ENCODE results near the gene PXDN.
"Not testable (repeated sequence)": the region's sequence is repeated elsewhere in the genome, so short reads cannot be mapped to it uniquely, and the experiment has no call there.

PXDN gene

DNA sequence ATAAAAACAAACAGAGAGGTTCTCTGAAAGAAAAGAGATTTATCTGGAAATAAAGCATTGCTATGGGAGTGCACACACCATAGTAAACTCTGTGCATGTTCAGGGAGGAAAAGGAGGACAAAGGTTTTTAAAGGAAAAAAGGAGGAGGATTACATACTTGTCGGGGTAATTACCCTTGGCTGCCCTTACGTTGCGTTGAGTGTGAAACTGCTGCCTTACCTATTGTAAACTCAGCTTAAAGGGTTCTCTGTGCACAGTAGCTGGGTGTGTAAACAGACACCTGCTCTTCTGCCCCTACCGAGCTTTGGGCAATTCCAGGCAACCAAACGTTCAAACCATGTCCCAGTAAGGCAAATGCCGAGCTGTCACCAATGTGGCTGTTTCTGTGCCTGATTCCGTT lies 29.6 kb upstream of the PXDN start:
- DNase-seq (ENCODE audit: low spot score) = no peak

GRCh38 chr2:1772471-1773267 lies 28.4 kb upstream of the PXDN start:
- no peak for DNase-seq (ENCODE audit: low spot score)

GRCh38 chr2:1771626-1772280 lies 27.4 kb upstream of the PXDN start:
- no peak for DNase-seq (ENCODE audit: low spot score)

GRCh38 chr2:1770566-1771380 lies 26.5 kb upstream of the PXDN start:
- no peak for DNase-seq (ENCODE audit: low spot score)

DNA sequence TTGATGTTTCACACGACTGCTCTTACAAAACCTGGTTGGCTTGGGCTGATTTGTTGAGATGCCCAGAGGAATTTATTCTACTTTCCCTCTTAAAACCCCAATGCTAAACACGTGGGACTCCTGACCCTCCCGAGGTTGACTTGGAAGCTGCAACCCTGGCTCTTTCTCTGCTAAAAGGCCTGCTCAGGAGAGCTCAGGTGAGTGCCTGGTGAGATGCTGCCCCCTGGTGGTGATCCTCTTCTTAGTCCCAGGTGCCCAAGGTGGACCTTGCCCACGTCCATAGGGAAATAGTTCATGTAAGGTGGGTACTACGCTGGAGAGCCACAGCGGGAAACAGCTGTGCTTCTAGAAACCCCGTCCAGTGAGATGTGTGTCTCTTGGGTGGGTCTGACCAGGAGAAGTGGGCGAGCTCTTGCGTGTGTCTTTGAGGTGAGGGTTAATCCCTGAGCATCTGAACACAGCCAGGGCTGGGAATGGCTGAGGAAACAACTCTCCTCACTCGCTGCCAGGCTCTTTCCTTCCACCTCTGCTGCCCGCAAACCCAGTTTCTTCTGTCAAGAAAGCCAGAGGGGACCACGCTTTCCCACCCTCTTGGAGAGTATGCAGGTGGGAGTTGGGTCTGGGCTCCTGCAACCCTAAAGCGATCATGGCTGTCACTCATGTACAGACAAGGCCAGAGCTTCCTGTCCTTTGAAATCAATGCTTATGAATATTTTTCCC lies 25.5 kb upstream of the PXDN start:
- DNase-seq (ENCODE audit: low spot score) = peak; percentile 58

GRCh38 chr2:1767939-1768691 lies 23.8 kb upstream of the PXDN start:
- DNase-seq (ENCODE audit: low spot score) = no peak

DNA sequence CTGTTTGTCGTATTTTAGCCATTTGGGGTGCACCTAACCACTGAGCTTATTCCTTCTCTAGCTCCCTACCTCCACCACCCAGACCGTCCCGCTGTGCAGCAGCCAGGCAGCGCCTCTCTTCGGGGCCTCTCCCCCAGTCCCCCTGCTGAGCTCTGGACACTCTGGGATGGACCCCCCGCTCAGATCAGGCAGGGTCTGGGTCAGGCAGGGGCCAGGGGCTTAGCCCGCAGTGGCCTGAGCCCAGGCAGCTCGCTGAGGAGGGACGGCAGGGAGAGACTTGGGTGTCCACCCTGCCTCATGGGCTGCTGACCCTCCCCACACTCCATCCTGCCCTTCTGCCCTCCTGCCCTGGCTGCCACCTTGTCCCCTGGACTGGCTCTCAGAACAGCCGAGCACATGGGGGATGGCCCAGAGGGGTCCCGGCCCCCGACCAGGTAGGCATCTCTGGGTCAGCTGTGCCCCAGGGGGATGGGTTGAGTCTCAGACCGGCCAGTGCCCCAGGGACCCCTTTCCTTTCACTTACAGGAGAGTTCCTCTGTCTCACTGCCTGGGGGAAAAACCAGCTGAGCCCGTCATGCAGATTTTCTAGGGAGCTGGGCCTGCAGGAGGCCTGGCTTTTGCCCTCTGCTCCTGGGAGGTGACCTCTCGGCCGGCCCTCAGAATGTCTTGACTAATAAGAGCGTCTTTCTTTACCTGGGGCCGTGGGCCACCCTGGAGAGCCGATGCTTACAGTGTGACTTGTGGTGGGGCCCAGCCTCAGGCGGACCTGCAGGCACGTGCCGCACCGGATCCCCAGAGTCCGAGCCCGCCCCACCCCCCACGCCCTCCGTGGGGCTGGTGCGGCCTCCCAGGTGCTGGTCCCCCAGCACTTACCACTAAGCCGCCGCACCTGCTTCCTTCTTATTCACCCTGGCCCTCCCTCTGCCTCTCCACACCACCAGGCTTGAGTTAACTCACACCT lies 22.8 kb upstream of the PXDN start:
- DNase-seq (ENCODE audit: low spot score) = no peak

- DNase-seq (ENCODE audit: low spot score) = no peak
These were observed 22.1 kb upstream of the PXDN start for GRCh38 chr2:1766425-1766824.

- DNase-seq (ENCODE audit: low spot score) = not testable (repeated sequence)
These were observed 20.9 kb upstream of the PXDN start for GRCh38 chr2:1765201-1765600.

DNA sequence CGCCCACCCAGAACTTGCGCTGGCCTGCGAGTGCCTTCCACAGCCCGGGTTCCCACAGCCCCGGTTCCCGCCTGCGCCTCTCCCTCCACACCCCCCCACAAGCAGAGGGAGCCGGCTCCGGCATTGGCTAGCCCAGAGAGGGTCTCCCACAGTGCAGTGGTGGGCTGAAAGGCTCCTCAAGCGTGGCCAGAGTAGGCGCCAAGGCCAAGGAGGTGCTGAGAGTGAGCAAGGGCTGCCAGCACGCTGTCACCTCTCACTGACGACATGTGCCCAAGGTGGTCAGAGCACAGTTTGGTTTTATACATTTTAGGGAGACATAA lies 15.3 kb upstream of the PXDN start:
- DNase-seq (ENCODE audit: low spot score) = no peak

DNA sequence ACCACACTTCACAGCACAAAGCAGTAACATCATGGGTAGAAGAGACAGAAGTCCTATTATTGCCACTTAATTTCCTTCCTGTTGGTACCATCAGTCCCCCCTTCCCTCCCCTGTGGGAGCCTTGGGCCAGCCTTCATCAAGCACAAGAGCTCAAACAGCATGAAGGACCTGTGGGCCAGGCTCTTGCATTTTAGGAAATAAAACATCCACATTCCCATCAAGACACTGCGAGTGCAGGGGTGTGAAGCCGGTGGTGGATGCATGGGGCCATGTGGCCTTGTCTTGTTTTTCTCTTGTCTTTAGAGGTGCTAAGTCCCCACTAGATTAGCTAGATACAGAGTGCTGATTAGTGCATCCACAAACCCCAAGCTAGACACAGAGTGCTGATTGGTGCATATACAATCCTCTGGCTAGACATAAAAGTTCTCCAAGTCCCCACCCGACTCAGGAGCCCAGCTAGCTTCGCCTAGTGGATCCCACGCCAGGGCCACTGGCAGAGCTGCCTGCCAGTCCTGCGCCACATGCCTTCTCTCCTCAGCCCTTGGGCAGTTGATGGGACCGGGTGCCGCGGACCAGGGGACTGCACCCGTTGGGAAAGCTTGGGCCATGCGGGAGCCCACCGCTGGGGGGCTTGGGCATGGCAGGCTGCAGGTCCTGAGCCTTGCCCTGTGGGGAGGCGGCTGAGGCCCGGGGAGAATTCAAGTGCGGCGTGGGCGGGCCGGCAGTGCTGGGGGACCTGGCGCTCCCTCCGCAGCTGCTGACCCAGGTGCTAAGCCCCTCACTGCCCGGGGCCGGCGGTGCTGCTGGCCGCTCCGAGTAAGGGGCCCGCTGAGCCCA lies 14.7 kb upstream of the PXDN start:
- DNase-seq (ENCODE audit: low spot score) = no peak

DNA sequence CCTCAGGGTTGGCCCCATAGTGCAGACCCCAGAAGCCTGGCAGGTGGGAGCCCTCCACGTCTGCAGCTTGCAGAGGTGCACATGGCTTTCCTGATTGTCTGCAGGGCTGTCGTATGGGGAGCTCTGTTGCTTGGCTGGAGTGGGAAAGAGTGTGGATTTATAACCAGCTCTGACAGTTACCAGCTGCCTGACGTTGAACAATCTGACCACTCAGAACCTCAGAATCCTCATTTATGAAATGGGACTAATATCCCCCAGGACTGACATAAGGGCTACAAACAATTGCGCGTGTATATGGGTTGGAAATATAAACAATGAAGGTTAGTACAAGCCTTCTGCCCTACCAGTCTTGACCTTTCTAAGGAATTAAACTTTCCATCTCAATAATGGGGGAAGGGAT lies 13.9 kb upstream of the PXDN start:
- no peak for DNase-seq (ENCODE audit: low spot score)

DNA sequence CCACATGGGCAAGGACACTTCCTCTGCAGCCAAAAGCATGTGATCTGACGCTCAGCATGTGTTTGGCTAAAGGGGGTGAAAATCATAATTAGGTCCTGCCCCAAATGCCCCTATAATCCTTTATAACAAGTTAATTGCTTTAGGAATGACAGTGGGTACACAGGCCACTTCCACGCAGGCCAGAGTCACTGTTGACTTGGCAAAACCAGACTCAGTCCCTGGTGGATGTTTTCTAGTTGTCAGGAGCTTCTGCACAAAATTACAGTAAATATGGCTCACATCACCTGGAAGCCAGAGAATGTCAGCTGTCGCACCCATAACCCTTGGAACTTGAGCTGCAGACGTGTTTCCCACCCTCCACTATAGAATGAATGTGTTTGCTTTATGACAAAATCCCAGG lies 13.3 kb upstream of the PXDN start:
- no peak for DNase-seq (ENCODE audit: low spot score)

DNA sequence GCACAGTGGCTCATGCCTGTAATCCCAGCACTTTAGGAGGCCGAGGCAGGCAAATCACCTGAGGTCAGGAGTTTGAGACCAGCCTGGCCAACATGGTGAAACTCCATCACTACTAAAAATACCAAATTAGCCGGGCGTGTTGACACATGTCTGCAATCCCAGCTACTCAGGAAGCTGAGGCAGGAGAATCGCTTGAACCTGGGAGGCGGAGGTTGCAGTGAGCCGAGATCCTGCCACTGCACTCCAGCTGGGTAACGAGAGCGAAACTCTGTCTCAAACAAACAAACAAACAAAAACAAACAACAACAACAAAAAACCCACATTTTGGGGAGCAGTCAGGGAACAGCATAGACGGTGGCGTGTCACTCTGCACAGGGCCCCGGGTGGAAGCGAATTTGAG lies 12.8 kb upstream of the PXDN start:
- DNase-seq (ENCODE audit: low spot score) = not testable (repeated sequence)

- DNase-seq (ENCODE audit: low spot score) = no peak
These were observed 12.1 kb upstream of the PXDN start for GRCh38 chr2:1756456-1756855.

DNA sequence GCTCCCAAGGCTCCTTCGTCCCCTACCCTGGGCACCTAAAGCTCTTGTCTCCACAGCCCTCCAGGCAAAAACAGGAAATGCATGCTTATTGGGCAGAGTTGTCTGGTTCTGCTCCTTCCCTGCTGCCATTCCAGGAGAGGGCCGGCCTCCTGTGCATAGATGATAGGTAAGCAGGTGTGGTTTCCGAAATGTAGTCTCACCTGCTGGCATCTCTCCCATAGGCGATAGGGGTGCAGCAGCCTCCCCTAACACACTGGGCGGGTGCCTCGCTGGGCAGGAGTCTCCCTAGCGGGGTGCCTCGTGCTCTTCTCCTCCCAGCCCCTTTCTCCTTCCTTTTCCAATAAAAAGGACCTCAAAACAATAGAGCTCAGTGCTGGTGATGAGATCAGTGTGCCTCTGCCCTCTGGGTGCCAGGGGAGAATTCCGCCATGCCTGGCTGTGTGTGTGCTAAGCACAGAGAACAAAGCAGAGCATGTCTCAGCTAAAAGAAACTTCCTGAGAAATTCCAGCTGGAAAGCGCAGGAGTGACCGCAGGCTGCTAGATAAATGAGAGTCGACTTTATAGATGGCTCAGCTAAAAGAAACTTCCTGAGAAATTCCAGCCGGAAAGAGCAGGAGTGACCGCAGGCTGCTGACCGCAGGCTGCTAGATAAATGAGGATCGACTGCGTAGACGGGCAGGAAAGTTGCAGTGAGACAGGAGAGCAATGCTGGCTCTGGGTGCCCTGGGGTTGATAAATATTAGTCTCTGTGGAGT lies 11.3 kb upstream of the PXDN start:
- DNase-seq (ENCODE audit: low spot score) = peak; percentile 50

GRCh38 chr2:1754461-1755170 lies 10.3 kb upstream of the PXDN start:
- DNase-seq (ENCODE audit: low spot score) = no peak

DNA sequence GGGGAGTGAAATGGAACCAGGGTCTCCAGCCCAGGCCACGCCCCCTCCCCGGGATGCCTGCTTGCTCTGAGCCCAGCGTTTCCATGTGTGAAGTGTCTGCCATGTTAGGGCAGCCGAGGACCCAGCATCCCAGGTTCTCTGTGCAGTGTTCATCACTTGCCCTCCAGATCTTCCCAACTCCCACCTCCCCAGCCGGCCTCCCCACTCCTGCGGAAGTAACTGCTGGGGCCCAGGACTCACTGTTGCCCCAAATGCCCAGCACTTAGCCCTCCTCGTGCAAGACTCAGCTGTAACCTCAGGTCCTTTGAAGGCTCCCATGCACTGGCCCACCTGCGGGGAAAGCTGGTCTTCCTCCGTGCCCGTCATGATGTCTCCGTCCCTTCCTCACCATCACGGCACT lies 9.7 kb upstream of the PXDN start:
- no peak for DNase-seq (ENCODE audit: low spot score)

Measured in kidney capillary endothelial cell (primary cell).